ENCODE results near the gene ERCC1. TPM values are rescaled to one million over a fixed set of nuclear protein-coding genes. Genes with fewer than 3 reads are reported as not detected.
"Not testable (repeated sequence)": the region's sequence is repeated elsewhere in the genome, so short reads cannot be mapped to it uniquely, and the experiment has no call there.

Gene ERCC1
- total RNA-seq, 2 experiments from 2014 or later: 50.0 to 53.2 TPM

DNA sequence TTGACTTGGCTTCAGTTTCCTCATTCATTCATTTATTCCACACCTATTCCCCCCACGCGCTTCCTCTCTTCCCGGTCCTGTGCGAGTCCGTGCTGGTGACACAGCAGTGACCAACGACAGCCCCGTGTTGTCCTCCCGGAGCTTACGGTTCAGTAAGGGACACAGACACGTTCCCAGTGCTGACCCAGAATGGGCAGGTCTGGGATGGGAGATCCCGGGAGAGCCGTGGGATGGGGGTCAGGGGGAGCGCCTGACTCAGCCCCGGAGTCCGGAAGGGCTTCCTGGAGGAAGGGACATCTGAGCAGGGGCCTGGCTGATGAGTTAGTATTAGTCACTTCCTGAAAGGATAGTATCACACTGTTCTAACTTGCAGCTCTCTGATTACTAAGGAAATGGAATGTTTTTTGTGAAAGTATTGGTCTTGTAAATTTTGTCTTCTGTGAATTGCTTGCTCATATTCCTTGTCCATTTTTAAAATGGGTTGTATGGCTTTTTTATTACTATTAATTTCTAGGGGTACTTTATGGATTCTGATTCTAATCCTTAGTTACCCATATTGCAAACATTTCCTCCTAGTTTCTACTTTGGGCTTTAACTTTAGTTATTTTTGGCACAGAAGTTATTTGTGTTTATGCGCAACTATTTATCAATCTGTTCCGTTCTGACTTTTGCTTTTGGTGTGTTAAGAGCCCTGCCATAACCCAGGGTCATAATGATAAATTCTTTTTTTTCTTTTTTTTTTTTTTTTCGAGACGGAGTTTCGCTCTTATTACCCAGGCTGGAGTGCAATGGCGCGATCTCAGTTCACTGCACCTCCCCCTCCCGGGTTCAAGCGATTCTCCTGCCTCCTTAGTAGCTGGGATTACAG is 708 bp upstream of the ERCC1 start:
- Mint-ChIP-seq H3K27me3 (peaks cover 17% of the 10 kb centered on the region), H3K36me3 (peaks cover 13% of the 10 kb centered on the region), H3K27ac (peak overlapping the region; percentile 96), H3K4me1 (peaks cover 50% of the 10 kb centered on the region), H3K4me3 (peak overlapping the region; percentile 95), H3K9me3 (no peaks in the 10 kb centered on the region)
- peak; percentile 64 for DNase-seq

DNA sequence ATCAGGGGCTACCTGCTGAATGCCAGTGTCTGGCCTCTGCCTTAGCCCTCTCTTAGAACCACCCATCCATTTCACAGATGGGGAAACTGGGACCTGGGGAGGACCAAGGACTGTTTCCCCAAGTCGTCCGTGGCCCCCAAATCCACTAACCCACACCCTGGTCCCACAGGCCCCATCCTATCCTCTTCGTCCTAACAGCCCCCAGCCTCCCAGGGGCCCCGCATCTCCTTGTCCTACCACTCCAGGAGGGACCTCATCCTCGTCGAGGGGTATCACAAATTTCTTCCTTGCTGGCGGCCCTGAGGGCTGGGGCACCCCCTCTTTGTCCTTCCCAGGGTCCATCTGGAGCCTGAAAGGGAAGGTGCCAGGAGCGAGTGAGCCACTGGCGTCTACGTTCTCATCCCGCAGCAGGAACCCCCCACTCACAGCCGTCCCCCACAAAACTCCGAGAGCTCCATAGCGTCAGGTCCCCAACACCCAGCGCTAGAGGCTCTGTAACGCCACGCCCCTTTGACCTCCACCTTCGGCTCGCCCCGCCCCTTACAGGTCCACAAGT is 606 bp downstream of the ERCC1 start:
- Mint-ChIP-seq H3K27me3 (peaks cover 12% of the 10 kb centered on the region), H3K4me3 (peak overlapping the region; percentile 95), H3K4me1 (peaks cover 53% of the 10 kb centered on the region), H3K36me3 (peaks cover 13% of the 10 kb centered on the region), H3K27ac (peak overlapping the region; percentile 96), H3K9me3 (no peaks in the 10 kb centered on the region)
- DNase-seq: no peak

DNA sequence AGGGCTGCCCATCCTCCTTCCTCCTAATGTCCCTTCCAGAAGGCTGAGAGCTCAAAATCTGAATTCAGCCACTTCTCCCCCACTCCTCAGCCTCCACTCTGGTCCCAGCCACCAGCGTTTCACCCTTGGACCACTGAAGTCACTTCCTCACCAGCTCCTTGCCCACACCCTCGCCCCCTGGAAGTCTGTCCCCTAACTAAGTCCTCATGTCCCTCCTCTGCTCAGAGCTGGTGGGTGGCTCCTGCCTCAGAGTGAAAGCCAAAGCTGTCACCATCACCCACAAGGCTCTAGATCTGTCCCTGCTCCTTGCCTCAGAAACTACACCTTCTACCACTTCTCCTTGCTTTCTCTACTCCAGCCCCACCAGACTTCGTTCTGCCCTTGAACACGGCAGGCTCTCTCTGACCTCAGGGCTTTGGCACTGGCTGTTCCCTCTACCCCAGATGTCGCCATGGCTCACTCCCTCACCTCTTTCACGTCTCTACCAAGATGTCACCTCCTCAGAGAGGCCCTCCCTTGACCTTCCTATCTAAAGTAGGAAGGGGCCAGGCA is 1.7 kb downstream of the ERCC1 start:
- H3K27me3 Mint-ChIP-seq: peaks cover 3% of the 10 kb centered on the region
- peaks cover 13% of the 10 kb centered on the region for H3K36me3 Mint-ChIP-seq
- peak overlapping the region; percentile 9 for H3K27ac Mint-ChIP-seq
- H3K9me3 Mint-ChIP-seq: no peaks in the 10 kb centered on the region
- peaks cover 48% of the 10 kb centered on the region for H3K4me1 Mint-ChIP-seq
- H3K4me3 Mint-ChIP-seq: peak overlapping the region; percentile 1
- no peak for DNase-seq

DNA sequence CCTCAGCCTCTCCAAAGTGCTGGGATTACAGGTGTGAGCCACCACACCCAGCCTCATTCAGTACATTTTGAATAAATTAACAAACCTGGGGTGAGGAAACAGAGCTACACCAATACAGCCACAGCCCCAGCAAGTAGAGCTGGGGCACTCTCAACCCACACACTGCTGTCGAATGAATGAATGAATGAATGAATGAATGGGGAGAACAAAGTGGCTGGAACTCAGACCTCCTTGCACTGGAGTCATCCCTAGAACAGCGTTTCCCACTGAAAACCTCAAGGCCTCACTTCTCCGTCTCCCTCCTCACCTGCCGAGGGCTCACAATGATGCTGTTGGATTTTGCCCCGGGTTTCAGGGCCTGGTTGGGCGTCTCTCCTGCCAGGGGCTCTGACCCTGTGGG is 2.8 kb downstream of the ERCC1 start:
- Mint-ChIP-seq H3K9me3 (no peaks in the 10 kb centered on the region), H3K27me3 (no peaks in the 10 kb centered on the region), H3K36me3 (peaks cover 15% of the 10 kb centered on the region), H3K27ac (no peak overlapping the region), H3K4me1 (peaks cover 48% of the 10 kb centered on the region), H3K4me3 (peak overlapping the region; percentile 14)
- DNase-seq: no peak

DNA sequence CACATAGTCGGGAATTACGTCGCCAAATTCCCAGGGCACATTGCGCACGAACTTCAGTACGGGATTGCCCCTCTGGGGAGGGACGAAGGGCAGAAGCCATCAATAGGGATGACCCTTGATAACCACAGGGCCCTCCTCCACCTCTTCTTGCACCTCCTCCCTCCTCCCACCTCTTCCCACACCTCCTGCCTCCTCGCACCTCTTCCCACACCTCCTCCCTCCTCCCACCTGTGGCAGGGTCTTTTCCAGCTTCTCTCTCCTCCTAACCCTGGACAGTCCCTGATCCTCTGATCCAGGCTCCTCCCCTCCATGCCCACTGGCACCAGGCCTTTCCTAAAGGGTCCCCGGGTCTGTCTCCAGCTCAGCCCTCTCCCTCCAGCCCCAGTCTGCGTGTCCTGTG is 3.4 kb downstream of the ERCC1 start:
- Mint-ChIP-seq H3K9me3 (no peaks in the 10 kb centered on the region), H3K27ac (no peak overlapping the region), H3K36me3 (peaks cover 19% of the 10 kb centered on the region), H3K27me3 (no peaks in the 10 kb centered on the region), H3K4me3 (peak overlapping the region; percentile 14), H3K4me1 (peaks cover 45% of the 10 kb centered on the region)
- no peak for DNase-seq

DNA sequence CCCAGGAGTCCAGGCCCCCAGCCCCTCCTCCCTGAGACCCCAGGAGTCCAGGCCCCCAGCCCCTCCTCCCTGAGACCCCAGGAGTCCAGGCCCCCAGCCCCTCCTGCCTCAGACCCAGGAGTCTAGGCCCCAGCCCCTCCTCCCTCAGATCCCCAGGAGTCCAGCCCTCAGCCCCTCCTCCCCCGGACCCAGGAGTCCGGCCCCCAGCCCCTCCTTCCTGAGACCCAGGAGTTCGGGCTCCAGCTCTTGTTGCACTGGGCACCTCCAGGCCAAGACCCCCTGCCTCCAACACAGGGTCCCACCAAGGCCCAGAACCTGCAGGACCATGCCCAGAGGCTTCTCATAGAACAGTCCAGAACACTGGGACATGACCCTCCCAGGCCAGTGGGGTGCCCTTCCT is 3.8 kb downstream of the ERCC1 start:
- Mint-ChIP-seq H3K4me3 (no peak overlapping the region), H3K4me1 (peaks cover 45% of the 10 kb centered on the region), H3K36me3 (peaks cover 19% of the 10 kb centered on the region), H3K27ac (no peak overlapping the region), H3K9me3 (no peaks in the 10 kb centered on the region), H3K27me3 (no peaks in the 10 kb centered on the region)
- DNase-seq: no peak

DNA sequence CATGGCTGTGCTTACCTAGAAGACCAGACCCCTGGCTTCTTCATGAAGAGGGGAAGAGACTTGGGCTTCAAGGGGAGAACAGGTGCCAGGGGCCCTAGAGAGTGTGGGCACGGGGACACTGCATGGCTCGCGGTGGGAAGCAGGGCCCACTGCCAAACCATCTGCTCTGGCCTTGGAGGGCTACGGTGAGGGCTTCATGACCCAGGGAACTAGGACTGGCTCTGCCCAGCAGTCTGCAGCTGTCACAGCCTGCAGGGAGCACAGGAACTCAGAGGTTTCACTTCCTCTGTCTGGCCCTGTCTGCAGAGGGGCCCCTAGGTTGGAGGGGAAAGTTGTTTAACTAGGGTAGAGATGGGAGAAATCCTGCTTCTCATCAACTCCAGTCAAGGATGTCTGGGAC is 4.3 kb downstream of the ERCC1 start:
- H3K36me3 Mint-ChIP-seq: peaks cover 21% of the 10 kb centered on the region
- no peak for DNase-seq
- no peaks in the 10 kb centered on the region for H3K27me3 Mint-ChIP-seq
- peak overlapping the region; percentile 7 for H3K4me3 Mint-ChIP-seq
- peaks cover 41% of the 10 kb centered on the region for H3K4me1 Mint-ChIP-seq
- H3K27ac Mint-ChIP-seq: peak overlapping the region; percentile 65
- H3K9me3 Mint-ChIP-seq: no peaks in the 10 kb centered on the region

DNA sequence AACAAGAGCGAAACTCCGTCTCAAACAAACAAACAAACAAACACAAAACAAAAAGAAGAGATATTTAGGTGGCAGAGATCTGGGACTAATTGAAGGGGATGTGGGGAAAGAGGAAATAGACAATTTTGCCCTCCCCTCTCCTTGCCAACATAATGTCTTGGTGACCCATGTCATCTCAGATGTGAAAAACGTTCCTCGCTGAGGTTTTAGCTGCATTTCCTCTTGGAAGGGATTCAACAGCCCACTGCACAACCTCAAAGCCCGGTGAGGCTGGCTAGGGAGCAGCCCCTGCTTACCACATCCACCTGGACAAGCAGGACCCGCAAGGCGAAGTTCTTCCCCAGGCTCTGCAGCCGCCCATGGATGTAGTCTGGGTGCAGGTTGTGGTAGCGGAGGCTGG is 4.9 kb downstream of the ERCC1 start:
- Mint-ChIP-seq H3K36me3 (peaks cover 26% of the 10 kb centered on the region), H3K27ac (peak overlapping the region; percentile 14), H3K9me3 (no peaks in the 10 kb centered on the region), H3K4me1 (peaks cover 36% of the 10 kb centered on the region), H3K27me3 (no peaks in the 10 kb centered on the region), H3K4me3 (no peak overlapping the region)
- DNase-seq: no peak

DNA sequence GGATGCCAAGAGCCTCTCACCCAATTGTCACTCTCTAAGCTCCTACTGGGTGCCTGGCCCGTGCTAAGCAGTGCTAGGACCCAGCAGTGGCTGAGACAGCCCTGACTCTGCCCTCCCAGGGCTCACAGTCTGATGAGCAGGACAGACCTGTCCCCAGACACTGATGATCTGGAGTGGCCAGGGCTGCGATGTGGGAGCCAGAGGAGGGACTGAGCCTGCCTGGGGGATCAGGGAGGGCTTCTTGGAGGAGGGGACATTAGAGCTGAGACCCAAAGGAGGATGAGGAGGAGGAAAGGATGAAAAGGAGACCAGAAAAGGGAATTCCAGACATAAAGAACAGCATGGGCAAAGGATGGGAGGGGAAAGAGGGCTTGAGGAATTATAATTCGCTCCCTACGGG is 6.6 kb downstream of the ERCC1 start:
- peaks cover 27% of the 10 kb centered on the region for H3K36me3 Mint-ChIP-seq
- DNase-seq: no peak
- peaks cover 23% of the 10 kb centered on the region for H3K4me1 Mint-ChIP-seq
- no peak overlapping the region for H3K27ac Mint-ChIP-seq
- H3K27me3 Mint-ChIP-seq: no peaks in the 10 kb centered on the region
- no peaks in the 10 kb centered on the region for H3K9me3 Mint-ChIP-seq
- H3K4me3 Mint-ChIP-seq: no peak overlapping the region

DNA sequence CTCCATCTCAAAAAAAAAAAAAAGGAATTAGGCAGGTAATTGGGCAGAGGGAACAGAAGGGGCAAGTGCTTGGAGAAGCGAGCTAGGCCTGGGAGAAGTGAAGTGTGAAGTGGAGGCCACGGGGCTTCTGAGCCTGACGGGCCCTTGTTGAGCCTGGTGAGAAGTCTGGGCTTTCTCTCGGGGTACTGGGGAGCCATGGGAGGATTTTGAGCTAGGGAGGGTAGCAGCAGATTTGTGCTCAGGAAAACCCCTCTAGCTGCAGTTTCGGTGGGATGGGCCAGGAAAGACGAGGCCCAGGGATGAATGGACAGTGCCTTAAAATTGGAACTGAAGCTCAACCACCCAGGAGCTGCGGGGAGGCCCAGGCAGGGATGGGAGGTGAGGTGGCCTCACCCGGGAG is 9.2 kb downstream of the ERCC1 start:
- no peak for DNase-seq
- H3K27me3 Mint-ChIP-seq: no peaks in the 10 kb centered on the region
- no peak overlapping the region for H3K4me3 Mint-ChIP-seq
- H3K9me3 Mint-ChIP-seq: no peaks in the 10 kb centered on the region
- H3K27ac Mint-ChIP-seq: no peak overlapping the region
- peaks cover 32% of the 10 kb centered on the region for H3K36me3 Mint-ChIP-seq
- H3K4me1 Mint-ChIP-seq: peaks cover 7% of the 10 kb centered on the region

DNA sequence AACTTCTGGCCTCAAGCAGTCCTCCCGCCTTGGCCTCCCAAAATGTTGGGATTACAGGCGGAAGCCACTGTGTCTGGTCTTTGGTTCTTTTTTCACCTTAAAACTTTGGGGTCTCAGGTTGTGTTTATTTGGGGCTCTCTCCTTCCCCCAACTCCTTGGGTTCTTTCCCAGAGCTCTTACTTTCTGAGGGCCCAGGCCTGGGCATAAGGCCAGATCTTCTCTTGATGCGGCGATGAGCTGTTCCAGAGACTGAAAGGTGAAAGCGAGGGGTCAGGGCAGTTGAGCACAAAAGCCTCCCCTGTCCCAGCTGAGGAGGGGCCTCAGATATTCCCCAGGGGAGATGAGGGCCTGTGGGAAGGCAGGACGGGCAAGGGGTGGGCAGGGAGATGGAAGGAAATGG is 10.2 kb downstream of the ERCC1 start:
- Mint-ChIP-seq H3K9me3 (no peaks in the 10 kb centered on the region), H3K36me3 (peaks cover 42% of the 10 kb centered on the region), H3K27ac (no peak overlapping the region), H3K4me1 (peaks cover 6% of the 10 kb centered on the region), H3K27me3 (no peaks in the 10 kb centered on the region), H3K4me3 (no peak overlapping the region)
- DNase-seq: no peak

DNA sequence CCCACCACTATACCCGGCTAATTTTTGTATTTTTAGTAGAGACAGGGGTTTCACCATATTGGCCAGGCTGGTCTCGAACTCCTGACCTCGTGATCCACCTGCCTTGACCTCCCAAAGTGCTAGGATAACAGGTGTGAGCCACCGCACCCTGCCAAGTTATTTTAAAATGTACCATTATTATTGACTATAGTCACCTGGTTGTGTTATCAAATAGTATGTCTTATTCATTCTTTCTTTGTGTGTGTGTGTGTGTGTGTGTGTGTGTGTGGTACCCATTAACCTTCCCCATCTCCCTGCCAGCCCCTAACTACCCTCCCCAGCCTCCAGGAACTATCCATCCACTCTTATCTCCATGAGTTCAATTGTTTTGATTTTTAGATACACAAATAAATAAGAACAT is 13.4 kb downstream of the ERCC1 start:
- not testable (repeated sequence) for H3K4me3 Mint-ChIP-seq, DNase-seq, H3K27me3 Mint-ChIP-seq, H3K9me3 Mint-ChIP-seq, H3K27ac Mint-ChIP-seq
- Mint-ChIP-seq H3K4me1 (peaks cover 22% of the 10 kb centered on the region), H3K36me3 (peaks cover 42% of the 10 kb centered on the region)

DNA sequence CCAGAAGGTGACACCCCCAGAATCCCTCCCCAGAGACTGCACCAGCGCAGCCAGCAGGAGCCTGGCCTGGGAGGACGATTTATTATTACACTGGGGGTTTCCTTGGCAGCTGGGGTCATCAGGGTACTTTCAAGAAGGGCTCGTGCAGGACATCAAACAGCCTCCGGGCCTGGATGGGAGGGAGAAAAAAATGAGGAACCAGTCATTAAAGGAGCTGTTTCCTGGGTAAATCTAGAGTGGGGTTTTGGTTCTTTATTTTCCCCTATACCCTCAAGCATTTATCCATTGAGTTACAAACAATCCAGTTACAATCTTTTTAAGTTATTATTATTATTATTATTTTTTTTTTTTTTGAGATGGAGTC is 14.2 kb downstream of the ERCC1 start:
- H3K4me1 Mint-ChIP-seq: peaks cover 30% of the 10 kb centered on the region
- no peak overlapping the region for H3K4me3 Mint-ChIP-seq
- no peaks in the 10 kb centered on the region for H3K9me3 Mint-ChIP-seq
- H3K27me3 Mint-ChIP-seq: peaks cover 9% of the 10 kb centered on the region
- no peak for DNase-seq
- no peak overlapping the region for H3K27ac Mint-ChIP-seq
- peaks cover 42% of the 10 kb centered on the region for H3K36me3 Mint-ChIP-seq

DNA sequence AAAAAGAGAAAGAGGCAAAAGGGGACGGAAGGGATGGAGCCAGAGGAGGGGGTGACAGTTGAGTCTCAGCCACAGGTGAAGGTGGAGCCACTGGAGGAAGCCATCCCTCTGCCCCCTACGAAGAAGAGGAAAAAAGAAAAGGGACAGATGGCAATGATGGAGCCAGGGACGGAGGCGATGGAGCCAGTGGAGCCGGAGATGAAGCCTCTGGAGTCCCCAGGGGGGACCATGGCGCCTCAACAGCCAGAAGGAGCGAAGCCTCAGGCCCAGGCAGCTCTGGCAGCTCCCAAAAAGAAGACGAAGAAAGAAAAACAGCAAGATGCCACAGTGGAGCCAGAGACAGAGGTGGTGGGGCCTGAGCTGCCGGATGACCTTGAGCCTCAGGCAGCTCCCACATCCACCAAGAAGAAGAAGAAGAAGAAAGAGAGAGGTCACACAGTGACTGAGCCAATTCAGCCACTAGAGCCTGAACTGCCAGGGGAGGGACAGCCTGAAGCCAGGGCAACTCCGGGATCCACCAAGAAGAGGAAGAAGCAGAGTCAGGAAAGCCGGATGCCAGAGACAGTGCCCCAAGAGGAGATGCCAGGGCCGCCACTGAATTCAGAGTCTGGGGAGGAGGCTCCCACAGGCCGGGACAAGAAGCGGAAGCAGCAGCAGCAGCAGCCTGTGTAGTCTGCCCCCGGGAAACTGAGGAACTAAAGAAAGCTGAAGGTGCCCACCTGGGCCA is 14.7 kb downstream of the ERCC1 start:
- DNase-seq: no peak
- Mint-ChIP-seq H3K27ac (no peak overlapping the region), H3K4me3 (no peak overlapping the region), H3K27me3 (peaks cover 15% of the 10 kb centered on the region), H3K36me3 (peaks cover 37% of the 10 kb centered on the region), H3K4me1 (peaks cover 35% of the 10 kb centered on the region), H3K9me3 (no peaks in the 10 kb centered on the region)

DNA sequence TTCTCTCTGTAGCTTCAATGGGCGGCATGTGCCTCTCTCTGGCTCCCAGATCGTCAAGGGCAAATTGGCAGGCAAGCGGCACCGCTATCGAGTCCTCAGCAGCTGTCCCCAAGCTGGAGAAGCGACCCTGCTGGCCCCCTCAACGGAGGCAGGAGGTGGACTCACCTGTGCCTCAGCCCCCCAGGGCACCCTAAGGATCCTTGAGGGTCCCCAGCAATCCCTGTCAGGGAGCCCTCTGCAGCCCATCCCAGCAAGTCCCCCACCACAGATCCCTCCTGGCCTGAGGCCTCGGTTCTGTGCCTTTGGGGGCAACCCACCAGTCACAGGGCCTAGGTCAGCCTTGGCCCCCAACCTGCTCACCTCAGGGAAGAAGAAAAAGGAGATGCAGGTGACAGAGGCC is 15.6 kb downstream of the ERCC1 start:
- Mint-ChIP-seq H3K27me3 (peaks cover 23% of the 10 kb centered on the region), H3K27ac (no peak overlapping the region), H3K9me3 (no peaks in the 10 kb centered on the region), H3K4me1 (peaks cover 40% of the 10 kb centered on the region), H3K4me3 (peak overlapping the region; percentile 74), H3K36me3 (peaks cover 32% of the 10 kb centered on the region)
- DNase-seq: no peak

Data from activated naive CD8-positive, alpha-beta T cell treated with anti-CD3 and anti-CD28 coated beads for 36 hours (primary cell).